Liver (tissue), 9 donors: ENCODE results near the gene TAS1R2. TPM values are rescaled to one million over a fixed set of nuclear protein-coding genes. Genes with fewer than 3 reads are reported as not detected.

ENCODE experiments used
- DNase-seq: peaks from one replicate; pipeline ENCODE4 v3.0.0-alpha.2; 2017; ENCODE audit warnings: low spot score
- H3K27ac ChIP-seq, 2 donors: one replicate each; pipeline ENCODE4 v1.7.0; 2013; ENCODE audit warnings: inconsistent platforms in 2 of 2, low read length in 2 of 2, control low read depth in 1 of 2, low read depth in 1 of 2, mild to moderate bottlenecking in 1 of 2
- H3K27me3 ChIP-seq, 4 donors: one replicate each; pipeline versions ENCODE4 v1.6.1 to v1.7.0; 2013; ENCODE audit warnings: low read length in 3 of 4, inconsistent platforms in 1 of 4, mild to moderate bottlenecking in 1 of 4, moderate library complexity in 1 of 4; ENCODE audit not compliant: control insufficient read depth in 4 of 4, insufficient read depth in 4 of 4
- H3K36me3 ChIP-seq, 4 donors: one replicate each; pipeline versions ENCODE4 v1.6.1 to v1.7.0; 2013; ENCODE audit warnings: low read length in 3 of 4, mild to moderate bottlenecking in 3 of 4, low read depth in 1 of 4, moderate library complexity in 1 of 4; ENCODE audit not compliant: control insufficient read depth in 4 of 4, insufficient read depth in 3 of 4
- H3K4me1 ChIP-seq, 4 donors: one replicate each; pipeline versions ENCODE4 v1.6.1 to v1.7.0; 2013; ENCODE audit warnings: low read length in 3 of 4, mild to moderate bottlenecking in 3 of 4, moderate library complexity in 1 of 4; ENCODE audit not compliant: control insufficient read depth in 4 of 4, insufficient read depth in 4 of 4
- H3K4me3 ChIP-seq, 3 donors: one replicate each; pipeline versions ENCODE4 v1.6.1 to v1.7.0; 2013; ENCODE audit warnings: low read length in 3 of 3, control low read depth in 1 of 3, low read depth in 1 of 3, mild to moderate bottlenecking in 1 of 3
- H3K9ac ChIP-seq, 2 donors: one replicate each; pipeline ENCODE4 v1.7.0; 2013; ENCODE audit warnings: low read length in 2 of 2, mild to moderate bottlenecking in 2 of 2, moderate library complexity in 2 of 2, control low read depth in 1 of 2, low read depth in 1 of 2
- H3K9me3 ChIP-seq, 4 donors: one replicate each; pipeline versions ENCODE4 v1.6.1 to v1.7.0; 2013; ENCODE audit warnings: low read length in 3 of 4; ENCODE audit not compliant: control insufficient read depth in 4 of 4
- ATF3 ChIP-seq: IDR thresholded peaks from 2 replicates; pipeline ENCODE4 v1.6.1; 2016; ENCODE audit warnings: antibody characterized with exemption
- CTCF ChIP-seq: fragments of 150-350 bp; IDR thresholded peaks from 2 replicates; pipeline ENCODE4 v1.5.1; 2017; ENCODE audit warnings: improper control_type of control experiment, low read depth, low read length; ENCODE audit not compliant: missing input control
- EGR1 ChIP-seq, 2 donors: IDR thresholded peaks; 2 replicates each; pipeline ENCODE4 v1.6.1; 2016 to 2018; ENCODE audit warnings: antibody characterized with exemption in 2 of 2, low read depth in 2 of 2
- HNF4A ChIP-seq, 2 donors: conservative IDR thresholded peaks; 2 replicates each; pipeline ENCODE4 v1.6.1; 2016; ENCODE audit warnings: antibody characterized with exemption in 2 of 2, mild to moderate bottlenecking in 2 of 2
- HNF4G ChIP-seq: IDR thresholded peaks from 2 replicates; pipeline ENCODE4 v1.6.1; 2016; ENCODE audit warnings: antibody characterized with exemption
- JUND ChIP-seq, 2 donors: IDR thresholded peaks; 2 replicates each; pipeline ENCODE4 v1.6.1; 2016; ENCODE audit warnings: antibody characterized with exemption in 2 of 2
- MAX ChIP-seq: IDR thresholded peaks from 2 replicates; pipeline ENCODE4 v1.6.1; 2016; ENCODE audit warnings: antibody characterized with exemption
- NR2F2 ChIP-seq: IDR thresholded peaks from 2 replicates; pipeline ENCODE4 v1.6.1; 2016; ENCODE audit warnings: antibody characterized with exemption
- REST ChIP-seq: IDR thresholded peaks from 2 replicates; pipeline ENCODE4 v1.6.1; 2016; ENCODE audit warnings: antibody characterized with exemption, mild to moderate bottlenecking
- SP1 ChIP-seq: IDR thresholded peaks from 2 replicates; pipeline ENCODE4 v1.6.1; 2018; ENCODE audit warnings: antibody characterized with exemption, mild to moderate bottlenecking
- YY1 ChIP-seq: IDR thresholded peaks from 2 replicates; pipeline ENCODE4 v1.6.1; 2016; ENCODE audit warnings: antibody characterized with exemption, mild to moderate bottlenecking
- WGBS: extraction: QIAGEN DNeasy Blood & Tissue Kit; methylation state at CpG from one replicate; pipeline ENCODE4 v1.1.7; 2013; 5-methylcytosine and 5-hydroxymethylcytosine counted together
- polyA plus RNA-seq, 2 donors: library from polyadenylated mRNA; stranded (reverse) in 1 of 2; unstranded in 1 of 2; fragments of 200-250 nt in 1 of 2; fragments of >200 nt in 1 of 2; fragmentation: Nextera tagmentation in 1 of 2; extraction: Ambion mirVana in 1 of 2; gene quantifications; one replicate each; pipeline versions ENCODE4 v1.2.1 to v1.2.3, GENCODE V29; 2013 to 2015
- total RNA-seq, 2 donors: library from RNA; depleted of rRNA; stranded (reverse); fragments of >200 nt; gene quantifications; one replicate each; pipeline ENCODE4 v1.2.3, GENCODE V29; 2014
- donor health status: healthy.
- donor health status: healthy.
- donor health status: healthy.
- donor health status: healthy.
- donor health status: healthy.

TAS1R2 gene
- total and polyA plus RNA-seq, 4 donors = not detected

GRCh38 chr1:18883636-18884418 is 24.4 kb upstream of the TAS1R2 start (continued):
- TF ChIP-seq YY1 = no peak

- DNase-seq = no peak
- TF ChIP-seq YY1 (no peak), NR2F2 (no peak), JUND (IDR thresholded peaks at IDR 0.05) (no peak)
- Histone ChIP-seq H3K27me3 (no peaks in the 10 kb centered on the region), H3K4me1 (peaks cover 0 to 2% (median 0%) of the 10 kb centered on the region in 4 donors), H3K9ac (no peak overlapping the region), H3K36me3 (peaks cover 28 to 72% (median 41%) of the 10 kb centered on the region in 4 donors), H3K9me3 (no peaks in the 10 kb centered on the region), H3K27ac (no peak overlapping the region), H3K4me3 (no peak overlapping the region)
- 96% methylated on average over 23 of the region's 23 CpGs for WGBS
Observed at GRCh38 chr1:18883079-18883478, 23.6 kb upstream of the TAS1R2 start.

- H3K9me3 ChIP-seq = no peaks in the 10 kb centered on the region
- peaks cover 0 to 2% (median 0%) of the 10 kb centered on the region in 4 donors for H3K4me1 ChIP-seq
- peaks cover 26 to 71% (median 39%) of the 10 kb centered on the region in 4 donors for H3K36me3 ChIP-seq
- TF ChIP-seq MAX = no peak
- no peak for TF ChIP-seq HNF4G
- H3K27ac ChIP-seq = no peak overlapping the region
- H3K27me3 ChIP-seq = no peaks in the 10 kb centered on the region
- DNase-seq = no peak
- H3K9ac ChIP-seq = no peak overlapping the region
- WGBS = 59% methylated on average over 8 of the region's 8 CpGs
- no peak overlapping the region for H3K4me3 ChIP-seq
Observed at GRCh38 chr1:18882486-18882885, 23.0 kb upstream of the TAS1R2 start.

- no peaks in the 10 kb centered on the region for H3K27me3 ChIP-seq
- H3K36me3 ChIP-seq = peaks cover 27 to 74% (median 39%) of the 10 kb centered on the region in 4 donors
- H3K4me1 ChIP-seq = peaks cover 0 to 2% (median 0%) of the 10 kb centered on the region in 4 donors
- WGBS = 93% methylated on average over 24 of the region's 24 CpGs
- H3K27ac ChIP-seq = no peak overlapping the region
- no peak overlapping the region for H3K4me3 ChIP-seq
- no peaks in the 10 kb centered on the region for H3K9me3 ChIP-seq
- no peak for DNase-seq
- TF ChIP-seq HNF4G (no peak), SP1 (no peak), REST (no peak), ATF3 (no peak), HNF4A (conservative IDR thresholded peaks at IDR 0.05) (no peak), CTCF (no peak), EGR1 (IDR thresholded peaks at IDR 0.05; ENCODE audit: low read depth in 2 of 2) (no peak), MAX (no peak)
- H3K9ac ChIP-seq = no peak overlapping the region
Observed at GRCh38 chr1:18881642-18882431, 22.4 kb upstream of the TAS1R2 start.
